SK-N-SH treated with all-trans-retinoic acid at 6 μM for 48 hours (cell line): ENCODE results near the gene PLAA.

ENCODE experiments used
- ARNTL ChIP-seq: fragments of 450-650 bp; formaldehyde crosslinking; IDR thresholded peaks from 2 replicates; pipeline ENCODE4 v1.5.0; 2020; ENCODE audit warnings: low read depth, mild to moderate bottlenecking, moderate library complexity, borderline replicate concordance
- BACH2 ChIP-seq: fragments of 250-450 bp; sonication (Bioruptor Pico); IDR thresholded peaks from 2 replicates; pipeline ENCODE4 v1.9.0; 2021; ENCODE audit warnings: mild to moderate bottlenecking, borderline replicate concordance
- PATZ1 ChIP-seq: fragments of 250-450 bp; sonication (Bioruptor Pico); IDR thresholded peaks from 2 replicates; pipeline ENCODE4 v1.8.0; 2020; ENCODE audit warnings: mild to moderate bottlenecking, moderate library complexity, borderline replicate concordance
- ZNF70 ChIP-seq: fragments of 450-650 bp; formaldehyde crosslinking; IDR thresholded peaks from 2 replicates; pipeline ENCODE4 v1.5.0; 2020; ENCODE audit warnings: mild to moderate bottlenecking, moderate library complexity

- TF ChIP-seq BACH2 (no peak), ARNTL (CRISPR knock-in tag) (no peak), ZNF70 (CRISPR knock-in tag) (no peak), PATZ1 (no peak)
Observed at GRCh38 chr9:26893030-26893676, 53.9 kb downstream of the PLAA start.
